Sigmoid colon (tissue), 7 donors: ENCODE results near the gene TMC1. TPM values are rescaled to one million over a fixed set of nuclear protein-coding genes. Genes with fewer than 3 reads are reported as not detected.

ENCODE experiments used
- DNase-seq: peaks from one replicate; pipeline ENCODE4 v3.0.0-alpha.2; 2019
- H3K27ac ChIP-seq, 4 donors: fragments of 200-600 bp; sonication (generic); one replicate each; pipeline ENCODE4 v1.5.1; 2016 to 2019; ENCODE audit warnings: mild to moderate bottlenecking in 1 of 4
- H3K27me3 ChIP-seq, 3 donors: fragments of 200-600 bp; sonication (generic); one replicate each; pipeline ENCODE4 v1.5.1; 2019; ENCODE audit warnings: mild to moderate bottlenecking in 1 of 3
- H3K36me3 ChIP-seq, 4 donors: fragments of 200-600 bp; sonication (generic); one replicate each; pipeline ENCODE4 v1.5.1; 2016 to 2019
- H3K4me1 ChIP-seq, 4 donors: fragments of 200-600 bp; sonication (generic); one replicate each; pipeline ENCODE4 v1.5.1; 2017 to 2019
- H3K4me3 ChIP-seq, 4 donors: fragments of 200-600 bp; sonication (generic); one replicate each; pipeline ENCODE4 v1.5.1; 2017 to 2019; ENCODE audit warnings: mild to moderate bottlenecking in 2 of 4, moderate library complexity in 1 of 4
- H3K9me3 ChIP-seq, 4 donors: fragments of 200-600 bp in 3 of 4; sonication (generic) in 3 of 4; one replicate each; pipeline versions ENCODE4 v1.5.1 to v1.6.1; 2013 to 2019
- CTCF ChIP-seq, 4 experiments: fragments of 450-650 bp in 3 of 4; fragments of 200-600 bp in 1 of 4; IDR thresholded peaks; one replicate each; pipeline ENCODE4 v1.5.1; 2016 to 2019; ENCODE audit warnings: antibody characterized with exemption in 4 of 4, mild to moderate bottlenecking in 3 of 4, moderate library complexity in 2 of 4
- EP300 ChIP-seq, 4 donors: sonication (generic); formaldehyde crosslinking; IDR thresholded peaks; one replicate each; pipeline ENCODE4 v1.6.1; 2017; ENCODE audit warnings: antibody characterized with exemption in 4 of 4
- POLR2A ChIP-seq, 2 donors: fragments of 450-650 bp; IDR thresholded peaks; one replicate each; pipeline ENCODE4 v1.6.1; 2016; ENCODE audit warnings: antibody characterized with exemption in 2 of 2, mild to moderate bottlenecking in 2 of 2, moderate library complexity in 2 of 2
- POLR2AphosphoS5 ChIP-seq, 4 donors: sonication (generic); formaldehyde crosslinking; IDR thresholded peaks; one replicate each; pipeline ENCODE4 v1.6.1; 2017; ENCODE audit warnings: antibody characterized with exemption in 4 of 4
- whole genome bisulfite sequencing, 2 donors: extraction: QIAGEN DNeasy Blood & Tissue Kit; methylation state at CpG; one replicate each; pipeline ENCODE4 v1.1.7; 2013; 5-methylcytosine and 5-hydroxymethylcytosine counted together
- intact Hi-C: fragments of 100-400 bp; cut with DNase I; formaldehyde crosslinking; loops from one replicate; pipeline ENCODE4 v1.15.1; 2023
- polyA plus RNA-seq, 3 donors: library from polyadenylated mRNA; stranded (reverse); fragments of 200-250 nt; gene quantifications; one replicate each; pipeline ENCODE4 v1.2.3, GENCODE V29; 2013
- total RNA-seq, 4 donors: library from RNA; depleted of rRNA; stranded (reverse); fragments of >200 nt; gene quantifications; one replicate each; pipeline ENCODE4 v1.1.0, GENCODE V29; 2016
- donor health status: healthy with polysubstance abuse.
- donor health status: Bipolar disorder and iron deficiency.
- donor health status: healthy.

Gene TMC1
- total and polyA plus RNA-seq, 7 donors = under 0.01 to 1.5 (median 0.51) TPM; not detected in 4

DNA sequence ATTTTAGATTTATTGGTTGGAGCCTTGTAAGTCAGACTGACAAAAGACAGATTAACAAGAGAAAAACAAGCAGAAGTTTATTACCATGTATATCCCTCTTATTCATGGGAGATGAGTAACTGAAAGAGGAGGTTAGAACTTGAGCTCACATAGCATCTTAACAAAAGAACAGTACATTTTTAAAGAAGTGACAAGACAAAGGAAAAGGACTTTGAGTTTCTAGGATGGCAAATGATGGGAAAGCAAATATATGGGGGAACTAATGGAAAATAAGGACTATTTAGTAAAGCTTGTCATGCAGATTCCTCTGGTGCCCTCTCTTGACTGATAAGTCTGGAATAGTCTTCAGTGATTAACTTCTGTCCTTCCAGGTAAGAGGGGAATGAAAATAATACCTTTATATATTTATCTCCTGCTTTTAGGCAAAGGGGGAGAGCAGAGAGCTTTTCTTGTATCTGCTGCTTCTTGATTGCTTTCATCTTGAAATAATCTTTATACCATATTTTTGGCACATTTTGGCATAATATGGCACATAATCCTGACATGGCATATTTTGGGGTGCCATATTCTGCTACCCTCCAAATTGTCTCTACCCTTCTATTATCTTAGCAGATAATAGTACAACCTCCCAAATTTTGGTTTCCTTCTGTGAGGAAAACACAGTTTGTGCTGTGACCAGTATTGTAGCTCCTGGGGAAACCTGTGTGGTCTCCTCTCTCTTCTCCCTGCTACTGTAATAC lies 206.8 kb downstream of the TMC1 start:
- no peak overlapping the region for H3K4me3 ChIP-seq
- DNase-seq = no peak
- TF ChIP-seq EP300 (IDR thresholded peaks at IDR 0.05) (no peak), POLR2AphosphoS5 (IDR thresholded peaks at IDR 0.05) (no peak), POLR2A (IDR thresholded peaks at IDR 0.05) (no peak), CTCF (IDR thresholded peaks at IDR 0.05) (no peak)
- H3K36me3 ChIP-seq = no peaks in the 10 kb centered on the region
- H3K27ac ChIP-seq = no peak overlapping the region
- H3K9me3 ChIP-seq = no peaks in the 10 kb centered on the region
- H3K27me3 ChIP-seq = no peaks in the 10 kb centered on the region
- intact Hi-C loops = no loop called here
- no peaks in the 10 kb centered on the region for H3K4me1 ChIP-seq

DNA sequence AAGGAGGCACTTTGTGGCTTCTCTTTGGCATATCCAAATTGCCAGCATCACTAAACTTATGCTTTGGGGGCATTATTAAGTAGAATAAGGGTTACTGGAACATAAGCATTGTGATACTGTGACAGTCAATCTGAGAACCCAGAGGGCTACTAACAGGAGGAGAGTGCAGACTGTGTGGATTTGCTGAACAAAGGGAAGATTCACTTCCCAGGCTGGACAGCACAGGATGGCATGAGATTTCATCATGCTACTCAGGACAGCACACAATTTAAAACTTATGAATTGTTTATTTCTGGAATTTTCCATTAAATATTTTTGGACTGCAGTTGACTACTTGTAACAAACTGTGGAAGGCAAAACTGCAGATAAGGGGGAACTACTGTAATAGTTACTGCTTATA lies 212.5 kb downstream of the TMC1 start:
- DNase-seq = no peak
- H3K4me1 ChIP-seq = no peaks in the 10 kb centered on the region
- no peaks in the 10 kb centered on the region for H3K9me3 ChIP-seq
- intact Hi-C loops = no loop called here
- no peak overlapping the region for H3K27ac ChIP-seq
- TF ChIP-seq POLR2AphosphoS5 (IDR thresholded peaks at IDR 0.05) (no peak), EP300 (IDR thresholded peaks at IDR 0.05) (no peak), CTCF (IDR thresholded peaks at IDR 0.05) (no peak), POLR2A (IDR thresholded peaks at IDR 0.05) (no peak)
- no peak overlapping the region for H3K4me3 ChIP-seq
- no peaks in the 10 kb centered on the region for H3K27me3 ChIP-seq
- H3K36me3 ChIP-seq = no peaks in the 10 kb centered on the region

- WGBS, 2 donors = 68 to 75% methylated on average over 1 of the region's 1 CpG
Measured at GRCh38 chr9:72734631-72735030, 213.2 kb downstream of the TMC1 start.

DNA sequence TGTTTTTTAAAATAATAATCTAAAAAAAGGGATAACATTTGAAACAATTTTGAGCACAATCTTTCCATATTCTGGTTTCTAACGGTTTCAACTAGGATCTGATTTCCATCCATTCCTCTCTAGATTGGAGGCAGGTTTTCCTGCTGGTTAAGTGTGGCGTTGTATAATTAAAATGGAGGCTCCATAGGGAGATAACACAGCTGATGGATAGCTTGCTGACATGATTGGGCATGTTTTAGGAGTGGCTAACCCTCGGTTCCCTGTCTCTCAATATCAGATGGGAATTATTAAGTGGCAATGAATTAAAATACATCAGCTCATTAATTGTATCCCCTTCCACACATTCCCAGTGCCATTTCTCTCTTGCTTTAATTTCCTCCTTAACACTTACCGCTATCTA lies 222.4 kb downstream of the TMC1 start:
- no peak overlapping the region for H3K4me3 ChIP-seq
- intact Hi-C loops = no loop called here
- no peaks in the 10 kb centered on the region for H3K4me1 ChIP-seq
- WGBS, 2 donors = 86 to 93% methylated on average over 4 of the region's 4 CpGs
- no peak for DNase-seq
- no peak overlapping the region for H3K27ac ChIP-seq
- H3K27me3 ChIP-seq = no peaks in the 10 kb centered on the region
- H3K36me3 ChIP-seq = no peaks in the 10 kb centered on the region
- no peaks in the 10 kb centered on the region for H3K9me3 ChIP-seq
- no peak for TF ChIP-seq EP300 (IDR thresholded peaks at IDR 0.05)
- TF ChIP-seq POLR2AphosphoS5 (IDR thresholded peaks at IDR 0.05) = no peak
- no peak for TF ChIP-seq CTCF (IDR thresholded peaks at IDR 0.05)
- no peak for TF ChIP-seq POLR2A (IDR thresholded peaks at IDR 0.05)

More at GRCh38 chr9:72734631-72735030, 213.2 kb downstream of the TMC1 start:
- no peak overlapping the region for H3K4me3 ChIP-seq
- no peak for TF ChIP-seq POLR2A (IDR thresholded peaks at IDR 0.05)
- TF ChIP-seq CTCF (IDR thresholded peaks at IDR 0.05) = no peak
- no peak for TF ChIP-seq POLR2AphosphoS5 (IDR thresholded peaks at IDR 0.05)
- no peak for DNase-seq
- no peaks in the 10 kb centered on the region for H3K27me3 ChIP-seq
- H3K9me3 ChIP-seq = no peaks in the 10 kb centered on the region
- no peaks in the 10 kb centered on the region for H3K36me3 ChIP-seq
- no peak overlapping the region for H3K27ac ChIP-seq
- intact Hi-C loops = no loop called here
- H3K4me1 ChIP-seq = no peaks in the 10 kb centered on the region

DNA sequence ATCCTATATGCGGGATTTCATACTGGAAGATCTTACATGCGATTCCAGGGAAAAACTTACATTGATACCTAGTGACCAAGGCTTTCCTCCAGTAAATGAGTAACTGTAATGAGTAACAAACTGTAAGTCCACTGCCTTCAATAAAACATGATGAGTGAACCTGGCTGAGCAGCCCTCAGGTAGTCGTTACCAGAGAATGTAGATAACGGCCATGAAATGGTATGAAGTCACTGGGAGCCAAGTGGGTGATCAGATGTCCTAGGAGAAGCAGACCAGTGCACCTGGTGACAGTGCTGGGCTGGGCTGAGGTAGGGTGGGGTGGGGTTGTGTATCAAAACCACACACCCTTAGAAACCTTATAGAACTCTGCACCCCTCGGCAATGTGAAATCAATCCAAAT lies 227.9 kb downstream of the TMC1 start:
- H3K27ac ChIP-seq = no peak overlapping the region
- DNase-seq = no peak
- no peaks in the 10 kb centered on the region for H3K4me1 ChIP-seq
- TF ChIP-seq EP300 (IDR thresholded peaks at IDR 0.05) (no peak), POLR2AphosphoS5 (IDR thresholded peaks at IDR 0.05) (no peak), POLR2A (IDR thresholded peaks at IDR 0.05) (no peak), CTCF (IDR thresholded peaks at IDR 0.05) (no peak)
- 25 to 65% methylated on average over 5 of the region's 5 CpGs for WGBS, 2 donors
- H3K27me3 ChIP-seq = no peaks in the 10 kb centered on the region
- intact Hi-C loops = no loop called here
- no peaks in the 10 kb centered on the region for H3K9me3 ChIP-seq
- no peaks in the 10 kb centered on the region for H3K36me3 ChIP-seq
- H3K4me3 ChIP-seq = no peak overlapping the region
